ENCODE data around the gene CD8B. TPM values are rescaled to one million over a fixed set of nuclear protein-coding genes. Genes with fewer than 3 reads are reported as not detected.
"Not testable (repeated sequence)": the region's sequence is repeated elsewhere in the genome, so short reads cannot be mapped to it uniquely, and the experiment has no call there.

The CD8B gene
- 1 to 10 TPM in 2 of 4 donors, not detected in 2; 1.2 to 1.6 TPM for total RNA-seq

- H3K27ac ChIP-seq; H3K36me3 ChIP-seq; H3K9me3 ChIP-seq; DNase-seq (ENCODE audit: low spot score in 2 of 2); H3K4me1 ChIP-seq: not testable (repeated sequence)
- Histone ChIP-seq H3K4me3 (peak within 1 kb of the TSS; percentile 30), H3K27me3 (peaks cover 13% of the 10 kb centered on the region)
- WGBS: 6% methylated on average over 8 of the region's 55 CpGs
These were observed at the start of gene CD8B for GRCh38 chr2:86861628-86862379. Gene CD8B (minus strand): TSS chr2:86861886. CDS start chr2:86861865, 21 bp downstream.

- not testable (repeated sequence) for H3K4me1 ChIP-seq; H3K9me3 ChIP-seq; H3K27me3 ChIP-seq; H3K36me3 ChIP-seq; H3K4me3 ChIP-seq; H3K27ac ChIP-seq; DNase-seq (ENCODE audit: low spot score in 2 of 2)
- no CpG with 5 or more reads among the region's 1 CpG for WGBS
These were observed 44.2 kb upstream of the CD8B start for GRCh38 chr2:86905868-86906267.

- not testable (repeated sequence) for H3K27me3 ChIP-seq; DNase-seq (ENCODE audit: low spot score in 2 of 2); H3K9me3 ChIP-seq; H3K4me1 ChIP-seq; H3K27ac ChIP-seq; H3K36me3 ChIP-seq; H3K4me3 ChIP-seq
- WGBS: 70% methylated on average over 4 of the region's 4 CpGs
These were observed 39.0 kb upstream of the CD8B start for GRCh38 chr2:86900687-86901086.

- not testable (repeated sequence) for H3K9me3 ChIP-seq; H3K4me1 ChIP-seq; DNase-seq (ENCODE audit: low spot score in 2 of 2); H3K27me3 ChIP-seq; H3K4me3 ChIP-seq; H3K27ac ChIP-seq; H3K36me3 ChIP-seq
- WGBS: no CpG with 5 or more reads among the region's 3 CpGs
These were observed 24.3 kb upstream of the CD8B start for GRCh38 chr2:86886026-86886425.

- DNase-seq (ENCODE audit: low spot score in 2 of 2); H3K36me3 ChIP-seq; H3K4me3 ChIP-seq; H3K27ac ChIP-seq; H3K9me3 ChIP-seq; H3K27me3 ChIP-seq; H3K4me1 ChIP-seq: not testable (repeated sequence)
- WGBS: 88% methylated on average over 2 of the region's 2 CpGs
These were observed 21.2 kb upstream of the CD8B start for GRCh38 chr2:86882865-86883264.

GRCh38 chr2:86882118-86882665 is 20.5 kb upstream of the CD8B start:
- not testable (repeated sequence) for H3K27ac ChIP-seq; H3K27me3 ChIP-seq; DNase-seq (ENCODE audit: low spot score in 2 of 2); H3K36me3 ChIP-seq; H3K9me3 ChIP-seq; H3K4me1 ChIP-seq; H3K4me3 ChIP-seq
- 89% methylated on average over 5 of the region's 5 CpGs for whole genome bisulfite sequencing

GRCh38 chr2:86878986-86879385 is 17.3 kb upstream of the CD8B start:
- H3K27me3 ChIP-seq; H3K9me3 ChIP-seq; H3K27ac ChIP-seq; H3K4me1 ChIP-seq; H3K4me3 ChIP-seq; DNase-seq (ENCODE audit: low spot score in 2 of 2); H3K36me3 ChIP-seq: not testable (repeated sequence)
- WGBS: 46% methylated on average over 1 of the region's 1 CpG

- WGBS: 92% methylated on average over 1 of the region's 4 CpGs
- H3K36me3 ChIP-seq; DNase-seq (ENCODE audit: low spot score in 2 of 2); H3K9me3 ChIP-seq; H3K4me1 ChIP-seq; H3K27me3 ChIP-seq; H3K27ac ChIP-seq; H3K4me3 ChIP-seq: not testable (repeated sequence)
These were observed 9.3 kb upstream of the CD8B start for GRCh38 chr2:86870941-86871340.

GRCh38 chr2:86868895-86869468 is 7.3 kb upstream of the CD8B start:
- not testable (repeated sequence) for H3K4me1 ChIP-seq; H3K27me3 ChIP-seq; H3K9me3 ChIP-seq; H3K4me3 ChIP-seq; DNase-seq (ENCODE audit: low spot score in 2 of 2); H3K27ac ChIP-seq; H3K36me3 ChIP-seq
- 84% methylated on average over 2 of the region's 2 CpGs for WGBS

- peaks cover 13% of the 10 kb centered on the region for H3K27me3 ChIP-seq
- not testable (repeated sequence) for H3K9me3 ChIP-seq; DNase-seq (ENCODE audit: low spot score in 2 of 2); H3K4me3 ChIP-seq; H3K36me3 ChIP-seq; H3K4me1 ChIP-seq; H3K27ac ChIP-seq
- WGBS: 30% methylated on average over 2 of the region's 12 CpGs
These were observed 656 bp upstream of the CD8B start for GRCh38 chr2:86862380-86862703.

GRCh38 chr2:86861175-86861574 is 511 bp downstream of the CD8B start:
- H3K4me1 ChIP-seq; H3K9me3 ChIP-seq; DNase-seq (ENCODE audit: low spot score in 2 of 2); H3K27ac ChIP-seq; H3K36me3 ChIP-seq: not testable (repeated sequence)
- WGBS: 60% methylated on average over 10 of the region's 11 CpGs
- Histone ChIP-seq H3K27me3 (peaks cover 13% of the 10 kb centered on the region), H3K4me3 (peak overlapping the region; percentile 30)

- not testable (repeated sequence) for H3K36me3 ChIP-seq; H3K4me1 ChIP-seq; H3K9me3 ChIP-seq; DNase-seq (ENCODE audit: low spot score in 2 of 2); H3K27ac ChIP-seq; H3K4me3 ChIP-seq
- WGBS: 56% methylated on average over 5 of the region's 8 CpGs
- peaks cover 13% of the 10 kb centered on the region for H3K27me3 ChIP-seq
These were observed 1.1 kb downstream of the CD8B start for GRCh38 chr2:86860573-86860972.

- not testable (repeated sequence) for DNase-seq (ENCODE audit: low spot score in 2 of 2); H3K4me1 ChIP-seq
- 85% methylated on average over 5 of the region's 5 CpGs for WGBS
These were observed 4.0 kb downstream of the CD8B start for GRCh38 chr2:86857688-86858087.

GRCh38 chr2:86856498-86856897 is 5.2 kb downstream of the CD8B start:
- 74% methylated on average over 3 of the region's 4 CpGs for WGBS
- not testable (repeated sequence) for H3K4me1 ChIP-seq, H3K27ac ChIP-seq

More at GRCh38 chr2:86857688-86858087, 4.0 kb downstream of the CD8B start:
- H3K36me3 ChIP-seq, H3K9me3 ChIP-seq, H3K4me3 ChIP-seq, H3K27ac ChIP-seq: not testable (repeated sequence)
- H3K27me3 ChIP-seq: peaks cover 13% of the 10 kb centered on the region

More at GRCh38 chr2:86856498-86856897, 5.2 kb downstream of the CD8B start:
- not testable (repeated sequence) for H3K36me3 ChIP-seq; H3K9me3 ChIP-seq; DNase-seq (ENCODE audit: low spot score in 2 of 2); H3K27me3 ChIP-seq; H3K4me3 ChIP-seq

All from suprapubic skin (tissue), 4 donors.